IMR-90 (cell line): Measurements from ENCODE around the gene SHROOM3. TPM values are rescaled to one million over a fixed set of nuclear protein-coding genes. Genes with fewer than 3 reads are reported as not detected.

Source experiments
- ATAC-seq: fragments of 200-7000 bp; cut with Tn5 transposase; 2 replicates; pipeline ENCODE4 v1.9.1; 2020; ENCODE audit warnings: low read depth, mild to moderate bottlenecking, moderate library complexity
- BruUV-seq: library from RNA; stranded (reverse); fragments of 400-500 nt; replicated peaks from 2 replicates; lab custom pipeline; 2021; lab: Mats Ljungman, UMichigan
- CTCF ChIA-PET: fragments of 300-600 bp; formaldehyde crosslinking; extraction: SDS; loops from one replicate; lab custom pipeline; 2021; ENCODE audit warnings: antibody characterized with exemption; lab: Yijun Ruan, JAX
- POLR2A ChIA-PET: fragments of 300-600 bp; sonication (Branson Sonifier 250); formaldehyde crosslinking; loops from one replicate; lab custom pipeline; 2022; ENCODE audit warnings: antibody characterized with exemption; ENCODE audit not compliant: unreplicated experiment; lab: Charles Lee
- DNase-seq: peaks from one replicate; pipeline ENCODE4 v3.0.0; 2013
- H2AFZ ChIP-seq: replicated peaks from 2 replicates; pipeline ENCODE3; 2013; ENCODE audit warnings: low read length, mild to moderate bottlenecking; ENCODE audit not compliant: poor library complexity
- H2AK5ac ChIP-seq: 2 replicates; pipeline ENCODE4 v1.6.1; 2013; ENCODE audit warnings: low read depth, low read length, inconsistent platforms
- H2AK9ac ChIP-seq: replicated peaks from 2 replicates; pipeline ENCODE3; 2013; ENCODE audit warnings: mild to moderate bottlenecking, low read depth, low read length, moderate library complexity; ENCODE audit not compliant: poor library complexity
- H2BK120ac ChIP-seq: 2 replicates; pipeline ENCODE4 v1.6.1; 2013; ENCODE audit warnings: low read depth, low read length, inconsistent platforms
- H2BK15ac ChIP-seq: 3 replicates; pipeline ENCODE4 v1.6.1; 2013; ENCODE audit warnings: low read depth, low read length, inconsistent platforms
- H2BK20ac ChIP-seq: 2 replicates; pipeline ENCODE4 v1.6.1; 2013; ENCODE audit warnings: low read depth, mild to moderate bottlenecking, inconsistent platforms, low read length, moderate library complexity
- H2BK5ac ChIP-seq: 2 replicates; pipeline ENCODE4 v1.6.1; 2013; ENCODE audit warnings: mild to moderate bottlenecking, low read depth, low read length, inconsistent platforms; ENCODE audit not compliant: poor library complexity, severe bottlenecking
- H3K14ac ChIP-seq: replicated peaks from 2 replicates; pipeline ENCODE4 v1.6.1; 2013; ENCODE audit warnings: low read depth, low read length, inconsistent platforms
- H3K18ac ChIP-seq: 2 replicates; pipeline ENCODE4 v1.6.1; 2013; ENCODE audit warnings: low read depth, low read length, control low read depth
- H3K23ac ChIP-seq: 2 replicates; pipeline ENCODE4 v1.6.1; 2013; ENCODE audit warnings: low read depth, low read length, inconsistent platforms
- H3K27ac ChIP-seq: 2 replicates; pipeline ENCODE4 v1.5.1; 2013; ENCODE audit warnings: mild to moderate bottlenecking, control low read depth, low read length; ENCODE audit not compliant: insufficient read depth
- H3K27me3 ChIP-seq: 2 replicates; pipeline ENCODE4 v1.6.1; 2013; ENCODE audit warnings: low read length; ENCODE audit not compliant: control insufficient read depth, insufficient read depth
- H3K36me3 ChIP-seq: 2 replicates; pipeline ENCODE4 v1.6.1; 2013; ENCODE audit warnings: low read length, mixed read lengths; ENCODE audit not compliant: control insufficient read depth, insufficient read depth
- H3K4ac ChIP-seq: 2 replicates; pipeline ENCODE4 v1.6.1; 2013; ENCODE audit warnings: low read depth, low read length, inconsistent platforms
- H3K4me1 ChIP-seq: 2 replicates; pipeline ENCODE4 v1.6.1; 2013; ENCODE audit warnings: low read length, mixed read lengths; ENCODE audit not compliant: control insufficient read depth, insufficient read depth
- H3K4me2 ChIP-seq: 2 replicates; pipeline ENCODE4 v1.6.1; 2013; ENCODE audit warnings: low read depth, mild to moderate bottlenecking, control low read depth, low read length, moderate library complexity
- H3K4me3 ChIP-seq: 2 replicates; pipeline ENCODE4 v1.5.1; 2013; ENCODE audit warnings: low read depth, mild to moderate bottlenecking, control low read depth, low read length, moderate library complexity; ENCODE audit not compliant: insufficient read depth
- H3K56ac ChIP-seq: 2 replicates; pipeline ENCODE4 v1.6.1; 2013; ENCODE audit warnings: low read length, inconsistent platforms; ENCODE audit not compliant: insufficient read depth; ENCODE audit errors: extremely low read depth
- H3K79me1 ChIP-seq, 2 experiments: 2 replicates each; pipeline ENCODE4 v1.6.1; 2013; ENCODE audit warnings: low read length in 2 of 2, inconsistent platforms in 1 of 2, low read depth in 1 of 2
- H3K9ac ChIP-seq: 2 replicates; pipeline ENCODE4 v1.6.1; 2013; ENCODE audit warnings: low read depth, low read length, control low read depth
- H3K9me1 ChIP-seq: 2 replicates; pipeline ENCODE4 v1.6.1; 2013; ENCODE audit warnings: low read length, inconsistent platforms; ENCODE audit not compliant: insufficient read depth
- H3K9me3 ChIP-seq: 2 replicates; pipeline ENCODE4 v1.6.1; 2013; ENCODE audit warnings: low read length; ENCODE audit not compliant: control insufficient read depth, insufficient read depth
- H4K20me1 ChIP-seq: 2 replicates; pipeline ENCODE4 v1.6.1; 2013; ENCODE audit warnings: low read length, inconsistent platforms; ENCODE audit not compliant: insufficient read depth
- H4K5ac ChIP-seq: 2 replicates; pipeline ENCODE4 v1.6.1; 2013; ENCODE audit warnings: mild to moderate bottlenecking, low read depth, low read length, control low read depth
- H4K8ac ChIP-seq, 2 experiments: 2 replicates each; pipeline ENCODE4 v1.6.1; 2013; ENCODE audit warnings: low read depth in 2 of 2, low read length in 2 of 2, control low read depth in 1 of 2, inconsistent platforms in 1 of 2
- H4K91ac ChIP-seq: 2 replicates; pipeline ENCODE4 v1.6.1; 2013; ENCODE audit warnings: low read depth, low read length, inconsistent platforms; ENCODE audit not compliant: insufficient read depth
- CEBPB ChIP-seq: IDR thresholded peaks from 2 replicates; pipeline ENCODE4 v1.6.1; 2012; ENCODE audit warnings: low read depth, low read length, improper control_type of control experiment
- FOS ChIP-seq: fragments of 150-350 bp; IDR thresholded peaks from 2 replicates; pipeline ENCODE4 v1.6.1; 2016; ENCODE audit warnings: low read depth, low read length
- MAZ ChIP-seq: IDR thresholded peaks from 2 replicates; pipeline ENCODE4 v1.6.1; 2012; ENCODE audit warnings: low read depth, mild to moderate bottlenecking, low read length, improper control_type of control experiment, moderate library complexity, borderline replicate concordance
- MXI1 ChIP-seq: IDR thresholded peaks from 2 replicates; pipeline ENCODE4 v1.6.1; 2012; ENCODE audit warnings: low read depth, mild to moderate bottlenecking, low read length, moderate library complexity, borderline replicate concordance
- RAD21 ChIP-seq: IDR thresholded peaks from 2 replicates; pipeline ENCODE4 v1.6.1; 2012; ENCODE audit warnings: low read length, improper control_type of control experiment
- RFX5 ChIP-seq: IDR thresholded peaks from 2 replicates; pipeline ENCODE4 v1.8.0; 2012; ENCODE audit warnings: low read depth, mild to moderate bottlenecking, low read length, moderate library complexity
- WGBS, 2 experiments: methylation state at CpG; one replicate each; pipeline versions ENCODE4 v1.1.5 to v1.1.7; 2013; ENCODE audit warnings: missing lambda C conversion rate in 2 of 2; ENCODE audit not compliant: insufficient read length in 1 of 2; ENCODE audit errors: extremely low coverage in 2 of 2; 5-methylcytosine and 5-hydroxymethylcytosine counted together
- dilution Hi-C: fragments of 300-500 bp; cut with HindIII; formaldehyde crosslinking; loops from one replicate; pipeline ENCODE4 v1.14.3; 2018; ENCODE audit warnings: low sequenced_read_pairs; ENCODE audit not compliant: unreplicated experiment
- in situ Hi-C: fragments of 300-500 bp; cut with MboI; formaldehyde crosslinking; loops from 3 replicates; pipeline ENCODE4 v1.14.3; 2019; ENCODE audit warnings: low sequenced_read_pairs, inconsistent platforms, mixed read lengths
- intact Hi-C: fragments of 100-400 bp; cut with micrococcal nuclease; formaldehyde crosslinking; loops from 2 replicates; pipeline ENCODE4 v1.10.0; 2022
- polyA plus RNA-seq, 3 experiments: library from polyadenylated mRNA; depleted of rRNA; stranded (reverse); fragments of >200 nt; gene quantifications; 2 replicates each; pipeline ENCODE4 v1.2.3, GENCODE V29; 2012; ENCODE audit warnings: low replicate concordance in 1 of 3
- total RNA-seq: library from RNA; depleted of rRNA; stranded (reverse); fragments of >200 nt; gene quantifications from 2 replicates; pipeline ENCODE4 v1.2.3, GENCODE V29; 2012
- TF ChIP-seq, protein P1 (sequence below): fragments of 150-350 bp; IDR thresholded peaks from 2 replicates; pipeline ENCODE4 v1.6.1; 2016; ENCODE audit warnings: low read depth, mild to moderate bottlenecking, low read length, moderate library complexity, borderline replicate concordance

Gene SHROOM3
- total and polyA plus RNA-seq, 2 of the 4 experiments (the other 2 are of a cell fraction) = 10.8 to 19.5 TPM

DNA sequence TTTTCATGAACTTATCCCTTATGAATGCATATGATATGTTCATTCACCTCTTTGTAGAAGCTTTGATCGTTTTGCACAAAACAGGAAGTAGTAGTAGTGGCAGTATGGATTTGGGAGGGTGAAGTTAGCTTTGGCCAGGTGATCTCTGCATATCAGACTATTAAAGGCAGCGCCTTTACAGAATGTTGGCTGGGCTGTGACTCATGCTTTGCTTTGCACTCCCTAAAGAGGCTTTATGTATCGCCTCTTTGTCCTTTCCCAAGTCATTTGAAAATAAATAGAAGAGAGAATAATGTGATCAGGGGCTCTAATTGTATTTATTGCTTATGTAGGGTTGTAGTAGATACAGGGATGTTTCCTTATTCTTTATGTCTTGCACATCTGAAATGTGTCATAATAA, 50.4 kb downstream of the SHROOM3 start:
- no peak overlapping the region for H3K14ac ChIP-seq
- H4K20me1 ChIP-seq = no peaks in the 10 kb centered on the region
- intact Hi-C loops (loop anchor here (5.0 kb wide), 1 partner anchor 33 kb away; no protein-coding TSS in a partner anchor), in situ Hi-C loops (no loop called here), dilution Hi-C loops (no loop called here)
- H3K4ac ChIP-seq = no peak overlapping the region
- no peak overlapping the region for H2AK5ac ChIP-seq
- ChIA-PET POLR2A (no interaction called here), CTCF (interaction anchor here (0.6 to 0.7 kb wide), 2 partner anchors 10 to 17 kb away, joined by 3 read pairs; no protein-coding TSS in a partner anchor)
- no peak overlapping the region for H3K4me2 ChIP-seq
- H3K4me1 ChIP-seq = no peaks in the 10 kb centered on the region
- H3K4me3 ChIP-seq = no peak overlapping the region
- no peak overlapping the region for H2BK15ac ChIP-seq
- H4K91ac ChIP-seq = no peak overlapping the region
- H2AK9ac ChIP-seq = no peak overlapping the region
- H3K27me3 ChIP-seq = peaks cover 2% of the 10 kb centered on the region; the same call in 1 of the 2 replicates
- no peak overlapping the region for H2BK5ac ChIP-seq
- no peak for DNase-seq
- TF ChIP-seq FOS (no peak), MAZ (no peak), MXI1 (no peak), RFX5 (no peak), RAD21 (no peak), CEBPB (no peak)
- TF ChIP-seq, protein P1, sequence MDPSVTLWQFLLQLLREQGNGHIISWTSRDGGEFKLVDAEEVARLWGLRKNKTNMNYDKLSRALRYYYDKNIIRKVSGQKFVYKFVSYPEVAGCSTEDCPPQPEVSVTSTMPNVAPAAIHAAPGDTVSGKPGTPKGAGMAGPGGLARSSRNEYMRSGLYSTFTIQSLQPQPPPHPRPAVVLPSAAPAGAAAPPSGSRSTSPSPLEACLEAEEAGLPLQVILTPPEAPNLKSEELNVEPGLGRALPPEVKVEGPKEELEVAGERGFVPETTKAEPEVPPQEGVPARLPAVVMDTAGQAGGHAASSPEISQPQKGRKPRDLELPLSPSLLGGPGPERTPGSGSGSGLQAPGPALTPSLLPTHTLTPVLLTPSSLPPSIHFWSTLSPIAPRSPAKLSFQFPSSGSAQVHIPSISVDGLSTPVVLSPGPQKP = no peak
- ATAC-seq = no peak
- no peak overlapping the region for H3K56ac ChIP-seq
- no CpG with 5 or more reads among the region's 3 CpGs for WGBS, 2 experiments
- H3K9me1 ChIP-seq = no peaks in the 10 kb centered on the region
- H3K23ac ChIP-seq = no peak overlapping the region
- H2AFZ ChIP-seq = no peak overlapping the region
- H3K18ac ChIP-seq = no peak overlapping the region
- H3K36me3 ChIP-seq = no peaks in the 10 kb centered on the region
- no peak overlapping the region for H2BK20ac ChIP-seq
- H3K27ac ChIP-seq = no peak overlapping the region
- no peak overlapping the region for H3K9ac ChIP-seq
- BruUV-seq = no TSS peak
- H2BK120ac ChIP-seq = no peak overlapping the region
- H3K9me3 ChIP-seq = no peaks in the 10 kb centered on the region
- H4K5ac ChIP-seq = no peak overlapping the region
- no peaks in the 10 kb centered on the region for H3K79me1 ChIP-seq
- no peak overlapping the region for H4K8ac ChIP-seq
